ENCODE data around the gene TVP23A.

TVP23A gene

DNA sequence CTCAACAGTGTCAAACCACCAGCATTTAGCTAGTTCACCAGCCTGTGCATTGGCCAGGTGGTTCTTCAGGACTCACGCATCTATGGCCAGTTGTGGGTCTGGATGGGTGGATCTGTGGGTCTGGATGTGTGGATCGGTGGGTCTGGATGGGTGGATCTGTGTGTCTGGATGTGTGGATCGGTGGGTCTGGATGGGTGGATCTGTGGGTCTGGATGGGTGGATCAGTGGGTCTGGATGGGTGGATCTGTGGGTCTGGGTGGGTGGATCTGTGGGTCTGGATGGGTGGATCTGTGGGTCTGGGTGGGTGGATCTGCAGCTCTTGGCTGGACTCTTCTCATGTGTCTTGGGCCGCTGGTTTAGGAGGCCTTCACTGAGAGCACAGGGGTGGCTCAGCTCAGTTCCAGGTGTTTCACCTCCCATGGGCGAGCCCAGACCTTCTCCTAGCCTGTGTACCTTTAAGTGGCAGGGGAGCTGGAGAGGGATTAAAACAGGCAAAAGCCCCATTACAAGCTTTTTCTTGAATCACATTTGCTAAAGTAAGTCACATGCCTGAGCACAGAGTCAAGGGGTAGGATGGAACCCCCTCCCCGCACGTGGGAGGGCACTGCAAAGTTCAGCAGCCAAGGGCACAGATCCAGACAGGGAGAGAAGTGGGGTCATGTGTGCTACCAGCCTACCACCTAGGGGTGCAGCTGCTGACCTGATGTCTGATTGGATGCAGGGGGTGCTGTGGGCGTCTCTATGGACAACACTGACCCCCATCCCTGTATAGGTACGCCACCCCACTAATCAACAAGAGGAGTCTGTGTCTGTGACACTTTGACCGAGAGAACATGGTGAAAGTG is 78.4 kb downstream of the TVP23A start:
- no peaks in the 10 kb centered on the region for H3K27me3 ChIP-seq (replicated peaks in 2 of 5; ENCODE audit: control insufficient read depth in 4 of 5, insufficient read depth in 5 of 5, low read length in 4 of 5)
- ChIA-PET POLR2A (no interaction called here), CTCF (interaction anchor here (0.6 to 7.6 kb wide), 4 partner anchors 178 to 425 kb away, joined by 3 to 80 read pairs (median 6); no protein-coding TSS in a partner anchor)
- no peak for DNase-seq
- peaks cover 0 to under 1% (median 0%) of the 10 kb centered on the region in 4 experiments for H3K36me3 ChIP-seq (ENCODE audit: control insufficient read depth in 4 of 4, insufficient read depth in 4 of 4, low read length in 3 of 4)
- WGBS (ENCODE audit: insufficient coverage), result 96% methylated on average over 7 of the region's 10 CpGs
- no peaks in the 10 kb centered on the region for H3K9me3 ChIP-seq (ENCODE audit: control extremely low read depth in 1 of 5, control insufficient read depth in 4 of 5, insufficient read depth in 2 of 5, low read depth in 1 of 5, low read length in 4 of 5)
- H3K4me3 ChIP-seq (ENCODE audit: control insufficient read depth in 1 of 7, extremely low read depth in 1 of 7, insufficient read depth in 4 of 7, low read depth in 2 of 7, low read length in 6 of 7), result no peak overlapping the region
- H3K27ac ChIP-seq (ENCODE audit: insufficient read depth in 1 of 2, low read depth in 1 of 2, low read length in 2 of 2, poor library complexity in 1 of 2, severe bottlenecking in 2 of 2), result no peak overlapping the region
- peaks cover 5 to 23% (median 16%) of the 10 kb centered on the region in 4 experiments for H3K4me1 ChIP-seq (ENCODE audit: control extremely low read depth in 1 of 4, control insufficient read depth in 4 of 4, insufficient read depth in 4 of 4, low read length in 3 of 4)

DNA sequence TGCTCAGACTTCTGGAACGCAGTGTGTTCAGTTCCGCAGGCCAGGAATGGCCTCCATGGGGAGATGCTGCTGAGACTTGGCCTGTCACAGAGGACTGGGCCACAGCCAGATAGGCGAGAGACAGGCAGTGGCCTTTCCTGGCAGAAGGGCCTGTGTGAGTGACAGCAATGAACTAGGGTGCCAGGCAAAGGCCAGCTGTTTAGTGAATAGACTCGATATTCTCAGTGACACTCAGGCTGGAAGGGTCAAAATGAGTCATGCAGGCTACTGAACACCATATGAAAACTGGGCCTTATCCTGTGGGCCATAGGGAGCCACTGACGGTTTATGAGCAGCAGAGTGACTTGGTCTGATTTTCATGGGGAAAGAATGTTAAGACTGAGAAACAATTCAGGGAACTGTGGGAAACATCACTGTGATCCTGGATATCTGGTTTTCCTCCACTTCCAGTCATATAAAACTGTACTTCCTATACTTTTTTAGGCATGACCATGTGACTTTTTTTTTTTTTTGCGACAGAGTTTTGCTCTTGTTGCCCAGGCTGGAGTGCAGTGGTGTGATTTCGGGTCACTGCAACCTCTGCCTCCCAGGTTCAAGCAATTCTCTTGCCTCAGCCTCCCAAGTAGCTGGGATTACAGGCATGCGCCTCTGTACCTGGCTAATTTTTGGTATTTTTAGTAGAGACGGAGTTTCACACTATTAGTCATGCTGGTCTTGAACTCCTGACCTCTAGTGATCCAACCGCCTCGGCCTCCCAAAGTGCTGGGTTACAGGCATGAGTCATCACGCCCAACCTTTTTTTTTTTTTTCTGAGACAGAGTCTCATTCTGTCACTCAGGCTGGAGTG is 80.1 kb downstream of the TVP23A start:
- DNase-seq, result peak in 2 of 3 donors; percentile 29 to 46
- Histone ChIP-seq H3K27ac (ENCODE audit: insufficient read depth in 1 of 2, low read depth in 1 of 2, low read length in 2 of 2, poor library complexity in 1 of 2, severe bottlenecking in 2 of 2) (no peak overlapping the region), H3K9me3 (ENCODE audit: control extremely low read depth in 1 of 5, control insufficient read depth in 4 of 5, insufficient read depth in 2 of 5, low read depth in 1 of 5, low read length in 4 of 5) (no peaks in the 10 kb centered on the region), H3K36me3 (ENCODE audit: control insufficient read depth in 4 of 4, insufficient read depth in 4 of 4, low read length in 3 of 4) (no peaks in the 10 kb centered on the region), H3K27me3 (replicated peaks in 2 of 5; ENCODE audit: control insufficient read depth in 4 of 5, insufficient read depth in 5 of 5, low read length in 4 of 5) (no peaks in the 10 kb centered on the region), H3K4me1 (ENCODE audit: control extremely low read depth in 1 of 4, control insufficient read depth in 4 of 4, insufficient read depth in 4 of 4, low read length in 3 of 4) (peaks cover 3 to 15% (median 9%) of the 10 kb centered on the region in 4 experiments), H3K4me3 (ENCODE audit: control insufficient read depth in 1 of 7, extremely low read depth in 1 of 7, insufficient read depth in 4 of 7, low read depth in 2 of 7, low read length in 6 of 7) (no peak overlapping the region)
- ChIA-PET POLR2A (interaction anchor here (0.7 kb wide), 1 partner anchor 38 kb away, joined by 5 read pairs; no protein-coding TSS in a partner anchor), CTCF (interaction anchor here (2.7 to 7.6 kb wide), 3 partner anchors 180 to 223 kb away, joined by 8 to 80 read pairs (median 15); no protein-coding TSS in a partner anchor)
- WGBS (ENCODE audit: insufficient coverage), result 97% methylated on average over 7 of the region's 12 CpGs

DNA sequence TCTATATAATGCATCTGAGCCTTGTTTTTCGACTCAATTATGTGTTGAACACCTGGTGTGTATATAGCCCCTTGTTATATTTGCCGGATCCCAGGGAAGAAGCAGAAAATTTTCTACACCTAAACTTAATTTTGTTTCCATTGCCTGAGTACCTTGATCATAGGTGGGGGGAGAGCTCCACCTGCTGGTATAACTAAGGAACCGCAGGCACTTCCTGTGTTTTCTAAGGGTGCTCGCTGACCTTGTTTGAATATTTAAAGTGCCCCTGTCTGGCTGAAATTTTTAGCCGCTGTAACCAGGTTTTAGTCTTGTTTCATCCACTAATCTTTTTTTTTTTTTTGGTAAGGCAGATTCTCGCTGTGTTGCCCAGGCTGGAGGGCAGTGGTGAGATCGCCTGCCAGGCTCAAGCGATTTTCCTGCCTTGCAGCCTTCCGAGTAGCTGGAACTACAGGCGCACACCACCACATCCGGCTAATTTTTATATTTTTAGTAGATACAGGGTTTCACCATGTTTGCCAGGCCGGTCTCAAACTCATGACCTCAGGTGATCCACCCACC is 81.4 kb downstream of the TVP23A start:
- POLR2A ChIA-PET, result interaction anchor here (0.7 kb wide), 1 partner anchor 19 kb away, joined by 7 read pairs; no protein-coding TSS in a partner anchor
- WGBS (ENCODE audit: insufficient coverage), result 9% methylated on average over 4 of the region's 12 CpGs

DNA sequence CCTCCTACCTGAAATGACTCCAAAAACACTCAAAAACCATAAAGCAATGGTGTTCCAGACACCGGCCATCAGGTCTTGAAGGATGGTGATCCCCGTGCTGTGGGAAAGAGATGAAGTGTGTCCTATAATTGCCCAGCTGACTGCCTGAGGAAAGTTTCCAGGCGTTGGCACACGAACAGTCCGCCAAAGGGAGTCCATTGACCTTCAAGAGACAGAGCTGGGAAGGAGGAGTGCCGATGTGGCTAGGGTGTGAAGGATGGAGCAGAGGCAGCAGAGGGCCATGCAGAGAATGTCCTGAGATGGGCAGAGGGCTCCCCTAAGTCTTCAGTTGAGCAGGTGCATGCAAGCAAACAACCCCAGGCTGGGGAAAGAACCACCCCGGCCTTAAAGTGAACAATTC is 86.8 kb downstream of the TVP23A start:
- WGBS (ENCODE audit: insufficient coverage), result 98% methylated on average over 7 of the region's 7 CpGs
- H3K36me3 ChIP-seq (ENCODE audit: control insufficient read depth in 4 of 4, insufficient read depth in 4 of 4, low read length in 3 of 4), result no peaks in the 10 kb centered on the region
- CTCF ChIA-PET, result interaction anchor here (1.0 to 1.6 kb wide), 5 partner anchors 187 to 474 kb away, joined by 3 to 5 read pairs (median 3); no protein-coding TSS in a partner anchor

More for the DNA sequence above, 81.4 kb downstream of the TVP23A start:
- peak overlapping the region in 3 of 7 experiments; percentile 26 to 61 (median 58) for H3K4me3 ChIP-seq (ENCODE audit: control insufficient read depth in 1 of 7, extremely low read depth in 1 of 7, insufficient read depth in 4 of 7, low read depth in 2 of 7, low read length in 6 of 7)
- no peaks in the 10 kb centered on the region for H3K27me3 ChIP-seq (replicated peaks in 2 of 5; ENCODE audit: control insufficient read depth in 4 of 5, insufficient read depth in 5 of 5, low read length in 4 of 5)
- H3K4me1 ChIP-seq (ENCODE audit: control extremely low read depth in 1 of 4, control insufficient read depth in 4 of 4, insufficient read depth in 4 of 4, low read length in 3 of 4), result peaks cover 0 to 11% (median 4%) of the 10 kb centered on the region in 4 experiments
- no peaks in the 10 kb centered on the region for H3K36me3 ChIP-seq (ENCODE audit: control insufficient read depth in 4 of 4, insufficient read depth in 4 of 4, low read length in 3 of 4)
- peak; percentile 72 to 85 (median 79) for DNase-seq
- H3K9me3 ChIP-seq (ENCODE audit: control extremely low read depth in 1 of 5, control insufficient read depth in 4 of 5, insufficient read depth in 2 of 5, low read depth in 1 of 5, low read length in 4 of 5), result no peaks in the 10 kb centered on the region
- no peak overlapping the region for H3K27ac ChIP-seq (ENCODE audit: insufficient read depth in 1 of 2, low read depth in 1 of 2, low read length in 2 of 2, poor library complexity in 1 of 2, severe bottlenecking in 2 of 2)
- CTCF ChIA-PET, result interaction anchor here (0.6 to 7.6 kb wide), 6 partner anchors 15 to 230 kb away, joined by 3 to 80 read pairs (median 6); no protein-coding TSS in a partner anchor

DNA sequence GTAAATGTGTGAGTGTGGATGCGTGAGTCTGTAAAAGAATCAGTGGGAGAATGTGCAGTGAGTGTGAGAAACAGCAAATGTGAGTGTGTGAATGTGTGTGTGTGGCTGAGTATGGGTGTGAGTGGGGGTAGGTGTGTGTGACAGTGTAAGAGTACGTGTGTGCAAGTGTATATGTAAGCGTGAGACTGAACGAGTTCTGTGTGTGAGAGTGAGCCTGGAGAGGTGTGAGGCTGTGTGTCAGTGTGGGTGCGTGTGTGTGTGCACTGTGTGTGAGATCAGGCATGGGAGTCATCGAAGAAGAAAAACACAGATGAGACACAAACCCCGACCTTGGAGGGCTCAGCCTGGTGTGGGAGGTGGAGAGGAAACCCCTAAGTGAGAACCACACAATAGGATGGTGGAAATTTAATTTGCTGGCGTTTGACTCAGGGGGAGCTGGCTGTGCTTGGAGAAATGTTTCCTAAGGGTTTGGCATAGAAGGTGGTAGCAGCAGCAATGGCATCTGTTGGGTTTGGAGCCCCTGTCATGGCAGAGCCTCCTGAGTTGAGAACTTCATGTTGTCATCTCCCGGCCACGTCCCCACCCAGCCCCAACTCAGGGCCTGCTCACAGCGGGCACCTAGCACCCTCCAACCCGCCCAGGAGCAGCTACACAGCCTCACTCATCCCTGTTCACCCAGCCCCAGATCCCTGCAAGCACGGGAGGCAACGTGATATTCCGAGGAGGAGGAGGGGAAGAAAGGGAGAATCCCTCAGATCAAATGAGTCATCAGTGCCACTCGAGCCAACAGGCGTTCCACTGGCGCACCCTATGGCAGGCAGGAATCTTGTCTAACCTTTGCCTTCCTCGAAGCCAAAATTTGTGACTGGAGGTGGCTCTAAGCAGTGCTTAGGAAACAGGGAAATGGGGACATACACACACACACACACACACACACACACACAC is 89.2 kb downstream of the TVP23A start:
- no peak overlapping the region for H3K4me3 ChIP-seq (ENCODE audit: control insufficient read depth in 1 of 7, extremely low read depth in 1 of 7, insufficient read depth in 4 of 7, low read depth in 2 of 7, low read length in 6 of 7)
- no peaks in the 10 kb centered on the region for H3K27me3 ChIP-seq (replicated peaks in 2 of 5; ENCODE audit: control insufficient read depth in 4 of 5, insufficient read depth in 5 of 5, low read length in 4 of 5)
- H3K4me1 ChIP-seq (ENCODE audit: control extremely low read depth in 1 of 4, control insufficient read depth in 4 of 4, insufficient read depth in 4 of 4, low read length in 3 of 4), result no peaks in the 10 kb centered on the region
- no peaks in the 10 kb centered on the region for H3K9me3 ChIP-seq (ENCODE audit: control extremely low read depth in 1 of 5, control insufficient read depth in 4 of 5, insufficient read depth in 2 of 5, low read depth in 1 of 5, low read length in 4 of 5)
- no peaks in the 10 kb centered on the region for H3K36me3 ChIP-seq (ENCODE audit: control insufficient read depth in 4 of 4, insufficient read depth in 4 of 4, low read length in 3 of 4)
- CTCF ChIA-PET, result no interaction called here
- DNase-seq, result no peak
- 97% methylated on average over 11 of the region's 19 CpGs for WGBS (ENCODE audit: insufficient coverage)
- POLR2A ChIA-PET, result no interaction called here
- H3K27ac ChIP-seq (ENCODE audit: insufficient read depth in 1 of 2, low read depth in 1 of 2, low read length in 2 of 2, poor library complexity in 1 of 2, severe bottlenecking in 2 of 2), result no peak overlapping the region

More for the DNA sequence above, 86.8 kb downstream of the TVP23A start:
- Histone ChIP-seq H3K9me3 (ENCODE audit: control extremely low read depth in 1 of 5, control insufficient read depth in 4 of 5, insufficient read depth in 2 of 5, low read depth in 1 of 5, low read length in 4 of 5) (no peaks in the 10 kb centered on the region), H3K4me3 (ENCODE audit: control insufficient read depth in 1 of 7, extremely low read depth in 1 of 7, insufficient read depth in 4 of 7, low read depth in 2 of 7, low read length in 6 of 7) (no peak overlapping the region), H3K27me3 (replicated peaks in 2 of 5; ENCODE audit: control insufficient read depth in 4 of 5, insufficient read depth in 5 of 5, low read length in 4 of 5) (no peaks in the 10 kb centered on the region), H3K27ac (ENCODE audit: insufficient read depth in 1 of 2, low read depth in 1 of 2, low read length in 2 of 2, poor library complexity in 1 of 2, severe bottlenecking in 2 of 2) (no peak overlapping the region), H3K4me1 (ENCODE audit: control extremely low read depth in 1 of 4, control insufficient read depth in 4 of 4, insufficient read depth in 4 of 4, low read length in 3 of 4) (no peaks in the 10 kb centered on the region)
- POLR2A ChIA-PET, result no interaction called here
- DNase-seq, result no peak
